ENCODE results near the gene UBE2L3.
A peak's percentile ranks its signal among the peaks of the same experiment; 100 is the strongest.

Gene UBE2L3

DNA sequence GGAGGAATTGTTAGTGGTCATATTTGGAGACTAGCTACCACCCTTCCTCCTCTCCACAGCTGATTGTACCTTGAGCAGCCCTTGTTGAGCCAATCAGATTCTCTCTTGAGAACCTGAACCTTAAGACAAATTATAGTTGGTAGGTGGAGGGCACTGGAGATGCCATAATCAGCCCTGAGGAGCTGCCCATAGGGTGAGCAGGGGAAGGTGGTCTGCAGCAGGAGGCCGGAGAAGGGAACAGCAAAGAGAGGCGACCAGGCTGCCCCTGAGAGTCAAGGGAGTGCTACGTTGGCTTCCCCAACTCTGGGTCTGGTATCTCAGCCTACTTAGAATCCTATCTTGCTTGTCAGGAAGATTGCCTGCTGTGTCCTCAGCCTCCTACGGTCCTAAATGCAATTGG is 71.8 kb downstream of the UBE2L3 start:
- TF ChIP-seq GATA2 (IDR thresholded peaks at IDR 0.05; ENCODE audit: low read depth, low read length) (no peak), GATA3 (IDR thresholded peaks at IDR 0.05; ENCODE audit: low read depth, low read length) (no peak)

- TF ChIP-seq GATA2 (IDR thresholded peaks at IDR 0.05; ENCODE audit: low read depth, low read length) = no peak
- no peak for TF ChIP-seq GATA3 (IDR thresholded peaks at IDR 0.05; ENCODE audit: low read depth, low read length)
These were observed 73.3 kb downstream of the UBE2L3 start for GRCh38 chr22:21640810-21641209.

DNA sequence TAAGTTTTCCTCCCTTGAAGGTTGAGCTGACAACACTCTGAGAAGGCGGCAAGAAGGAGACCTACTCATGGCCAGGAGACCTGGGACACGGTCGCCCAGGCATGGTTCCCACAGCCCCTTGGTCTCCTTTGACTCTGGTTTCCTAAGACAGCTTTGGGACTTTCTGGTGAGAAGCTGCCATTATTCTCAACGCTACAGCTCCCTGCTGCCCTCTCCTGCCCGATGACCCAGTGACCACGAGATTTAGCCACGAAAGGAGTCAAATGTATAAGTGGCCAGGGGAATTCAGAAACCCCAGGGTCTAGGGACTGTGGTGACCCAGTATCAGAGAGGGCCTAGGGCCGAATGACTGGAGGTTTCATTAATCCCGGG is 73.9 kb downstream of the UBE2L3 start:
- TF ChIP-seq GATA3 (IDR thresholded peaks at IDR 0.05; ENCODE audit: low read depth, low read length) (no peak), GATA2 (IDR thresholded peaks at IDR 0.05; ENCODE audit: low read depth, low read length) (no peak)

GRCh38 chr22:21641789-21642583 is 74.5 kb downstream of the UBE2L3 start, which contains the start of gene SDF2L1:
TSS of gene SDF2L1 (plus strand) at chr22:21642302. CDS start at chr22:21642337, 35 bp downstream.
- TF ChIP-seq GATA3 (IDR thresholded peaks at IDR 0.05; ENCODE audit: low read depth, low read length) = no peak
- no peak for TF ChIP-seq GATA2 (IDR thresholded peaks at IDR 0.05; ENCODE audit: low read depth, low read length)

- no peak for TF ChIP-seq GATA3 (IDR thresholded peaks at IDR 0.05; ENCODE audit: low read depth, low read length)
- TF ChIP-seq GATA2 (IDR thresholded peaks at IDR 0.05; ENCODE audit: low read depth, low read length) = peak; percentile 83
These were observed 75.3 kb downstream of the UBE2L3 start for GRCh38 chr22:21642584-21643448.

- TF ChIP-seq GATA3 (IDR thresholded peaks at IDR 0.05; ENCODE audit: low read depth, low read length) (no peak), GATA2 (IDR thresholded peaks at IDR 0.05; ENCODE audit: low read depth, low read length) (no peak)
These were observed 76.2 kb downstream of the UBE2L3 start for GRCh38 chr22:21643533-21644357.

GRCh38 chr22:21646608-21647590 is 79.4 kb downstream of the UBE2L3 start:
- no peak for TF ChIP-seq GATA2 (IDR thresholded peaks at IDR 0.05; ENCODE audit: low read depth, low read length)
- no peak for TF ChIP-seq GATA3 (IDR thresholded peaks at IDR 0.05; ENCODE audit: low read depth, low read length)

GRCh38 chr22:21650280-21650679 is 82.8 kb downstream of the UBE2L3 start:
- no peak for TF ChIP-seq GATA3 (IDR thresholded peaks at IDR 0.05; ENCODE audit: low read depth, low read length)
- no peak for TF ChIP-seq GATA2 (IDR thresholded peaks at IDR 0.05; ENCODE audit: low read depth, low read length)

GRCh38 chr22:21650823-21651520 is 83.5 kb downstream of the UBE2L3 start:
- TF ChIP-seq GATA2 (IDR thresholded peaks at IDR 0.05; ENCODE audit: low read depth, low read length) (no peak), GATA3 (IDR thresholded peaks at IDR 0.05; ENCODE audit: low read depth, low read length) (no peak)

- TF ChIP-seq GATA2 (IDR thresholded peaks at IDR 0.05; ENCODE audit: low read depth, low read length) (no peak), GATA3 (IDR thresholded peaks at IDR 0.05; ENCODE audit: low read depth, low read length) (no peak)
These were observed 84.1 kb downstream of the UBE2L3 start for GRCh38 chr22:21651521-21652009.

DNA sequence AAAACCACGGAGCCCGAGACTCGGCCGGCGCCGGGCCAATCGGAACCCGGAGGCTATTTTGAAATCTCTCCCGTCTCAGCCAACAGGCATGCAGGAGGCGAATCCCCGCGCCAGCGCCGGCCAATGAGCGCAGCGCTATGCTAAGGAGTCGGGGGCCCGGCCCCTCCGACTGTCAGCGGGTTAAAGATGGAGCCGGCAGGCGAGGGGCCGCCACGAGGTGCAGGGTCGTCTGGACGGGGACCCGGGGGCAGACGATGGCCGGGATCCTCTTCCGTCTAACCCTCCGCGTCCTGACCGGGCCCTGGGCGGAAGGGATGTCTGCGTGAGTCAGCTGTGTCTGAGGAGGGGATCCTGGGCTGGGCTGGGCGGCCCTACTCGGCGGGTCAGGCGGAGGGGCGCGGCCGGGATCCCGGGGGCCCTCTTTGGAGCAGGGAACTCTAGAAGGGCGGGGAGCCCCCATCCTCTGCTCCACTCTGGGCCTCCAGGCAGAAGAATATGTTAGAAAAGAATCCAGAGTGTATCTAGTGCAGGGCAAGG is 84.6 kb downstream of the UBE2L3 start:
- no peak for TF ChIP-seq GATA2 (IDR thresholded peaks at IDR 0.05; ENCODE audit: low read depth, low read length)
- TF ChIP-seq GATA3 (IDR thresholded peaks at IDR 0.05; ENCODE audit: low read depth, low read length) = no peak

Measured in SH-SY5Y (cell line).